Keratinocyte (primary cell): ENCODE measurements around the gene ADGRV1.

Source experiments
- EZH2 ChIP-seq: IDR thresholded peaks from one replicate; pipeline ENCODE4 v1.6.1; 2012; ENCODE audit warnings: inconsistent platforms, mild to moderate bottlenecking, low read length, moderate library complexity
- TF ChIP-seq, protein P1 (sequence below), 3 experiments: IDR thresholded peaks in 1 of 3; conservative IDR thresholded peaks in 1 of 3; optimal IDR thresholded peaks in 1 of 3; 2 replicates in 2 of 3; 3 replicates in 1 of 3; pipeline versions ENCODE3 to v1.5.1; 2011; ENCODE audit warnings: low read length in 3 of 3, mild to moderate bottlenecking in 3 of 3, moderate library complexity in 2 of 3, control low read depth in 1 of 3, inconsistent platforms in 1 of 3; ENCODE audit not compliant: insufficient read depth in 2 of 3; ENCODE audit errors: extremely low read depth in 1 of 3

DNA sequence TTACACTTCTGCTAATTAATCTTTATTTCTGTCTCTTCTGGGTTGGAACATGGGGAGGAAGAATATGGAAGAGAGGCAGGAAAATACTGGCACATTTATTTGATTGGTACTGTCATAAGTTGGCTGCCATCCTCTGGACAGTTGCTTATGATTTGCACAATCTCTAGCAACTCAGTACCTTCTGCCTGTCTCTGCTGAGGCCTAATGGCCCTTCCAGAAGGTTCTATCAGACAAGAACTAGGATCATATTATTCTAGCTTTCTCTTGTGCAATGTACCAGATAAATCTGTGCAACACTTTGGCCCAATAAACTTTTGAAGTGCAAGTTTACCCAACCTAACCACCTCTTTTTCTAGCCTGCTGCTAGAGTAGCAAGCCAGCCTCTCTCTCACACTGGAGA, 489.5 kb downstream of the ADGRV1 start:
- TF ChIP-seq, protein P1, sequence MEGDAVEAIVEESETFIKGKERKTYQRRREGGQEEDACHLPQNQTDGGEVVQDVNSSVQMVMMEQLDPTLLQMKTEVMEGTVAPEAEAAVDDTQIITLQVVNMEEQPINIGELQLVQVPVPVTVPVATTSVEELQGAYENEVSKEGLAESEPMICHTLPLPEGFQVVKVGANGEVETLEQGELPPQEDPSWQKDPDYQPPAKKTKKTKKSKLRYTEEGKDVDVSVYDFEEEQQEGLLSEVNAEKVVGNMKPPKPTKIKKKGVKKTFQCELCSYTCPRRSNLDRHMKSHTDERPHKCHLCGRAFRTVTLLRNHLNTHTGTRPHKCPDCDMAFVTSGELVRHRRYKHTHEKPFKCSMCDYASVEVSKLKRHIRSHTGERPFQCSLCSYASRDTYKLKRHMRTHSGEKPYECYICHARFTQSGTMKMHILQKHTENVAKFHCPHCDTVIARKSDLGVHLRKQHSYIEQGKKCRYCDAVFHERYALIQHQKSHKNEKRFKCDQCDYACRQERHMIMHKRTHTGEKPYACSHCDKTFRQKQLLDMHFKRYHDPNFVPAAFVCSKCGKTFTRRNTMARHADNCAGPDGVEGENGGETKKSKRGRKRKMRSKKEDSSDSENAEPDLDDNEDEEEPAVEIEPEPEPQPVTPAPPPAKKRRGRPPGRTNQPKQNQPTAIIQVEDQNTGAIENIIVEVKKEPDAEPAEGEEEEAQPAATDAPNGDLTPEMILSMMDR (optimal IDR thresholded peaks at IDR 0.05 in 1 of 3, IDR thresholded peaks at IDR 0.05 in 1 of 3, conservative IDR thresholded peaks at IDR 0.05 in 1 of 3; ENCODE audit: extremely low read depth in 1 of 3, insufficient read depth in 2 of 3, low read length in 3 of 3) = no peak
- TF ChIP-seq EZH2 = no peak
